Heart left ventricle (tissue), 16 donors: Measurements from ENCODE around the gene PEA15. TPM values are rescaled to one million over a fixed set of nuclear protein-coding genes. Genes with fewer than 3 reads are reported as not detected.

Experiments used
- ATAC-seq, 4 donors: fragments of 200-7000 bp; cut with Tn5 transposase; one replicate each; pipeline ENCODE4 v1.9.1; 2020 to 2022; ENCODE audit warnings: moderate library complexity in 4 of 4, mild to moderate bottlenecking in 3 of 4, moderate number of reproducible peaks in 1 of 4
- DNase-seq, 5 donors: peaks; one replicate each; pipeline ENCODE4 v3.0.0-alpha.2; 2020
- H3K27ac ChIP-seq, 12 donors: fragments of 200-600 bp; sonication (generic) in 4 of 12; one replicate each; pipeline versions ENCODE4 v1.5.0 to v1.8.0; 2016 to 2022; ENCODE audit warnings: mild to moderate bottlenecking in 2 of 12
- H3K27me3 ChIP-seq, 9 donors: fragments of 200-600 bp; sonication (generic) in 2 of 9; one replicate each; pipeline versions ENCODE4 v1.5.1 to v1.8.0; 2016 to 2022; ENCODE audit warnings: mild to moderate bottlenecking in 3 of 9
- H3K36me3 ChIP-seq, 9 donors: fragments of 200-600 bp; sonication (generic) in 2 of 9; one replicate each; pipeline versions ENCODE4 v1.5.0 to v1.8.0; 2018 to 2022; ENCODE audit warnings: mild to moderate bottlenecking in 2 of 9
- H3K4me1 ChIP-seq, 12 donors: fragments of 200-600 bp; sonication (generic) in 4 of 12; one replicate each; pipeline versions ENCODE4 v1.5.0 to v1.8.0; 2016 to 2022; ENCODE audit warnings: mild to moderate bottlenecking in 3 of 12
- H3K4me3 ChIP-seq, 12 donors: fragments of 200-600 bp; sonication (generic) in 4 of 12; one replicate each; pipeline versions ENCODE4 v1.5.0 to v1.8.0; 2017 to 2022; ENCODE audit warnings: mild to moderate bottlenecking in 9 of 12, moderate library complexity in 4 of 12
- H3K9me3 ChIP-seq, 12 donors: fragments of 200-600 bp; sonication (generic) in 4 of 12; one replicate each; pipeline versions ENCODE4 v1.5.0 to v1.8.0; 2016 to 2022; ENCODE audit warnings: mild to moderate bottlenecking in 1 of 12
- CTCF ChIP-seq, 12 donors: fragments of 200-600 bp; sonication (generic) in 4 of 12; IDR thresholded peaks; one replicate each; pipeline versions ENCODE4 v1.5.0 to v1.8.0; 2018 to 2022; ENCODE audit warnings: antibody characterized with exemption in 12 of 12, mild to moderate bottlenecking in 5 of 12
- POLR2A ChIP-seq, 2 donors: fragments of 450-650 bp; IDR thresholded peaks; one replicate each; pipeline ENCODE4 v1.6.1; 2017; ENCODE audit warnings: antibody characterized with exemption in 2 of 2, mild to moderate bottlenecking in 2 of 2, moderate library complexity in 2 of 2
- WGBS, 4 donors: extraction: QIAGEN DNeasy Blood & Tissue Kit in 2 of 4; methylation state at CpG; one replicate each; pipeline versions ENCODE4 v1.1.5 to v1.1.7; 2013 to 2018; 5-methylcytosine and 5-hydroxymethylcytosine counted together
- intact Hi-C, 10 donors: fragments of 100-400 bp; cut with DNase I; formaldehyde crosslinking; loops; one replicate each; pipeline versions ENCODE4 v1.11.1 to v1.14.2; 2022
- polyA plus RNA-seq, 2 donors: library from polyadenylated mRNA; stranded (reverse); fragments of 200-250 nt; gene quantifications; one replicate each; pipeline ENCODE4 v1.2.3, GENCODE V29; 2013
- total RNA-seq, 9 donors: library from RNA; depleted of rRNA in 2 of 9; stranded (reverse); fragments of >200 nt in 2 of 9; fragmentation: NEBNext Ultra II Directional in 3 of 9; extraction: Animal tissue kit (Norgen Biotek cat#: 25700) in 3 of 9; gene quantifications; one replicate each; pipeline versions ENCODE4 v1.1.0 to v1.2.4, GENCODE V29; 2016 to 2023
- donor health status: ischemic (EF 13 %, LVEDD 7.1; RV severe dilation, severe dysfunction).
- donor health status: healthy with polysubstance abuse.
- donor health status: DM: no; HTN: yes; CAD: no.
- donor health status: DM: no; HTN: no; CAD: no.
- donor health status: ischemic (EF 25% LVEDD 6.9; RV normal size, moderate dysfunction).
- donor health status: ischemic (EF 25% LVEDD 5.7; RV mildly dilated, moderate dysfunction).
- donor health status: healthy.
- donor health status: DM: yes; HTN: yes; CAD: no.
- donor health status: ischemic (EF 35%, LVEDD 5.7; RV mildly dilated, moderate dysfunction).
- donor health status: nonischemic (EF 11% LVEDD 7.7; RV severe dilation, severe dysfunction).
- donor health status: DM: yes; HTN: yes; CAD: no.
- donor health status: PGD.
- donor health status: ischemic (EF 29% LVEDD 5.4; RV normal size, mild dysfunction).
- donor health status: nonischemic (EF 23%, LVEDD 6.1; RV moderate dilation, normal function).

Gene PEA15
- total and polyA plus RNA-seq, 11 donors, result 134 to 1,078 (median 290) TPM

- 91 to 95% (median 93%) methylated on average over 4 of the region's 4 CpGs for WGBS, 4 donors
Measured at GRCh38 chr1:160200786-160201185, 4.4 kb upstream of the PEA15 start.

GRCh38 chr1:160204526-160205241 lies 500 bp upstream of the PEA15 start:
- intact Hi-C loops, result loop anchor here in 2 of 10 donors (5.0 kb wide), 2 partner anchors 38 to 53 kb away; no protein-coding TSS in a partner anchor
- Histone ChIP-seq H3K27me3 (no peaks in the 10 kb centered on the region), H3K9me3 (no peaks in the 10 kb centered on the region), H3K4me1 (peaks cover 22 to 53% (median 45%) of the 10 kb centered on the region in 12 donors), H3K4me3 (peak overlapping the region; percentile 60 to 99 (median 88)), H3K27ac (peak overlapping the region in 11 of 12 donors; percentile 83 to 98 (median 91)), H3K36me3 (peaks cover 0 to 29% (median 3%) of the 10 kb centered on the region in 9 donors)
- DNase-seq (no peak), ATAC-seq (peak in 1 of 4 donors; percentile 0)
- 21 to 25% (median 23%) methylated on average over 7 of the region's 7 CpGs for WGBS, 4 donors
- no peak for TF ChIP-seq CTCF (IDR thresholded peaks at IDR 0.05)

More at GRCh38 chr1:160200786-160201185, 4.4 kb upstream of the PEA15 start:
- Histone ChIP-seq H3K9me3 (no peaks in the 10 kb centered on the region), H3K4me3 (no peak overlapping the region), H3K27ac (no peak overlapping the region), H3K27me3 (no peaks in the 10 kb centered on the region), H3K36me3 (no peaks in the 10 kb centered on the region), H3K4me1 (peaks cover 0 to 16% (median 8%) of the 10 kb centered on the region in 12 donors)
- DNase-seq (no peak), ATAC-seq (no peak)
- intact Hi-C loops, result no loop called here
- TF ChIP-seq POLR2A (IDR thresholded peaks at IDR 0.05) (no peak), CTCF (IDR thresholded peaks at IDR 0.05) (no peak)

- 0 to 4% (median 2%) methylated on average over 9 of the region's 9 CpGs for WGBS, 4 donors
- Histone ChIP-seq H3K4me1 (peaks cover 22 to 65% (median 57%) of the 10 kb centered on the region in 12 donors), H3K27ac (peak overlapping the region; percentile 67 to 98 (median 90)), H3K27me3 (no peaks in the 10 kb centered on the region), H3K9me3 (no peaks in the 10 kb centered on the region), H3K4me3 (peak overlapping the region; percentile 60 to 99 (median 88)), H3K36me3 (peaks cover 0 to 42% (median 3%) of the 10 kb centered on the region in 9 donors)
- ATAC-seq, result peak in 3 of 4 donors; percentile 39 to 71 (median 61)
- TF ChIP-seq CTCF (IDR thresholded peaks at IDR 0.05) (no peak), POLR2A (IDR thresholded peaks at IDR 0.05) (no peak)
- intact Hi-C loops, result loop anchor here in 2 of 10 donors (5.0 kb wide), 2 partner anchors 36 to 51 kb away; no protein-coding TSS in a partner anchor
- DNase-seq, result peak in 4 of 5 donors; percentile 59 to 71 (median 64)
Measured at GRCh38 chr1:160206036-160206389, 829 bp downstream of the PEA15 start.

GRCh38 chr1:160206421-160207117 lies 1.4 kb downstream of the PEA15 start:
- no peaks in the 10 kb centered on the region for H3K9me3 ChIP-seq
- no peaks in the 10 kb centered on the region for H3K27me3 ChIP-seq
- TF ChIP-seq POLR2A (IDR thresholded peaks at IDR 0.05), result no peak
- no peak for TF ChIP-seq CTCF (IDR thresholded peaks at IDR 0.05)
- 46 to 53% (median 50%) methylated on average over 9 of the region's 9 CpGs for WGBS, 4 donors
- peaks cover 0 to 46% (median 9%) of the 10 kb centered on the region in 9 donors for H3K36me3 ChIP-seq
- DNase-seq (no peak), ATAC-seq (peak in 1 of 4 donors; percentile 16)
- intact Hi-C loops, result loop anchor here in 2 of 10 donors (5.0 kb wide), 2 partner anchors 36 to 51 kb away; no protein-coding TSS in a partner anchor
- peak overlapping the region; percentile 60 to 99 (median 88) for H3K4me3 ChIP-seq
- H3K4me1 ChIP-seq, result peaks cover 22 to 67% (median 58%) of the 10 kb centered on the region in 12 donors
- H3K27ac ChIP-seq, result peak overlapping the region; percentile 67 to 98 (median 90)
